ENCODE data around the gene HMGCLL1.

Gene HMGCLL1

DNA sequence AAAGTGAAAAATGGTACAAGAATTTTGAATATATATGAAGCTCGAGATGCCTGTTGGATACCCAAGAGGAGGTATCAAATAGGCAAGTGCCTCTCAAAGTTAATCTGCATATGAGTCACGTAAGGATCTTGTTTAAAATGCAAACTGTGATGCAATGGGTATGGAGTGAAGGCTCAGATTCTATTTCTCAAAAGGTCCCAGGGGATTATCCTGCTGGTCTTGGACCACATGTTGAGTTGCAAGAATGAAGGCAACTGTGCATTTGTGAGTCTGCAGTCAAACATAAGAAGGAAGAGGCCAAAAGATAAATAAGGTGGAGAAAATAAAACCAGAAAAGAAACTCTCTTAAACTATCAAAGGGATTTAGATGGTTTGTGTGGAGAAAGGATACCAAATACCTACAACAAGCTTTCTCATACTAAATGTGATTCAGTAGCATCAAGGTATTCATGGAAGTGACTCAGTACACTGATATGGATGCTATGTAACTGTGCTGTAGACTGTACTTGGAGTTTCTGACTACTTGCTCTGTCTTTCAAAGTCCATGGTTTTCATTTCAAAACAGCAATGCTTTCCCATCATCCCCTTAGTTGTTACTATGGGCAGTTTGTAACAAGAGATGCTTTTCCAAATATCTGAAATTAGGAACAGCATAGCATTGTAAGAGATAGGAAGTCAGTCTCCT is 145.4 kb downstream of the HMGCLL1 start:
- no peak for TF ChIP-seq ZFX (IDR thresholded peaks at IDR 0.05; ENCODE audit: borderline replicate concordance)
- TF ChIP-seq, protein P1, sequence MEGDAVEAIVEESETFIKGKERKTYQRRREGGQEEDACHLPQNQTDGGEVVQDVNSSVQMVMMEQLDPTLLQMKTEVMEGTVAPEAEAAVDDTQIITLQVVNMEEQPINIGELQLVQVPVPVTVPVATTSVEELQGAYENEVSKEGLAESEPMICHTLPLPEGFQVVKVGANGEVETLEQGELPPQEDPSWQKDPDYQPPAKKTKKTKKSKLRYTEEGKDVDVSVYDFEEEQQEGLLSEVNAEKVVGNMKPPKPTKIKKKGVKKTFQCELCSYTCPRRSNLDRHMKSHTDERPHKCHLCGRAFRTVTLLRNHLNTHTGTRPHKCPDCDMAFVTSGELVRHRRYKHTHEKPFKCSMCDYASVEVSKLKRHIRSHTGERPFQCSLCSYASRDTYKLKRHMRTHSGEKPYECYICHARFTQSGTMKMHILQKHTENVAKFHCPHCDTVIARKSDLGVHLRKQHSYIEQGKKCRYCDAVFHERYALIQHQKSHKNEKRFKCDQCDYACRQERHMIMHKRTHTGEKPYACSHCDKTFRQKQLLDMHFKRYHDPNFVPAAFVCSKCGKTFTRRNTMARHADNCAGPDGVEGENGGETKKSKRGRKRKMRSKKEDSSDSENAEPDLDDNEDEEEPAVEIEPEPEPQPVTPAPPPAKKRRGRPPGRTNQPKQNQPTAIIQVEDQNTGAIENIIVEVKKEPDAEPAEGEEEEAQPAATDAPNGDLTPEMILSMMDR (IDR thresholded peaks at IDR 0.05): no peak

DNA sequence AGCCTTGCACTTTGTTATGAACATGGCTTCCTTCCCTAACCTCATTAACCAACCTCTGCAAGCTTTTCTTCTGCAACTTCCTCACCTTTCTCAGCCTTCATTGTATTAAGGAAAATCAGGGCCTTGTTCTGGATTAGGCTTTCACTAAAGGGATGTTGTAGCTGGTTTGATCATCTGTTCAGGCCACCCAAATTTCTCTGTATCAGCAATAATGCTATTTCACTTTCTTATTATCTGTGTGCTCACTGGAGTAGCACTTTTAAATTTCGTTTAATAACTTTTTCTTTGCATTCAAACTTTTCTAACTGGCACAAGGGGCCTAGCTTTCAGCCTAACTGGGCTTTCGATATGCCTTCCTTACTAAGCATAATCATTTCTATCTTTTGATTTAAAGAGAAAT is 155.1 kb downstream of the HMGCLL1 start:
- TF ChIP-seq, protein P1 (IDR thresholded peaks at IDR 0.05): no peak
- TF ChIP-seq ZFX (IDR thresholded peaks at IDR 0.05; ENCODE audit: borderline replicate concordance): no peak
- H3K27ac ChIP-seq: no peak overlapping the region

More for the DNA sequence above, 145.4 kb downstream of the HMGCLL1 start:
- H3K27ac ChIP-seq: no peak overlapping the region

DNA sequence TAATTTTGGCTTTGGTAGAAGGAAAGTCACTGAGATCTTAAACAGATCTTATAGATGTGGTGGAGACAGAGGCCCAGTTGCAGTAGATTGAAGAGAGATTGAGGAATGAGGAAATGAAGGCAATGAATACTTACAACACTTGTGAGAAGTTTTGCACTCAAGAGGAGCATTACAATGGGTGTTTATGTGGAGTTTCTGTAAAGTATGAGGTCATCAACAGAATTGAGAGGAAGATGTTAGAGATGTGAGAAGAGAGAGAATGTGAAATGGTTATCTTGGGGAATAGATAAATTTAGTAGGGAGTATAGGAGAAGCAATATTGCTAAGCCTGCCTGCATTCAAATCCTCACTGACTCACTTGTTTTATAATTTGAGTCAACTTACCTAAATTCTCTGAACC is 168.3 kb downstream of the HMGCLL1 start:
- no peak overlapping the region for H3K27ac ChIP-seq

DNA sequence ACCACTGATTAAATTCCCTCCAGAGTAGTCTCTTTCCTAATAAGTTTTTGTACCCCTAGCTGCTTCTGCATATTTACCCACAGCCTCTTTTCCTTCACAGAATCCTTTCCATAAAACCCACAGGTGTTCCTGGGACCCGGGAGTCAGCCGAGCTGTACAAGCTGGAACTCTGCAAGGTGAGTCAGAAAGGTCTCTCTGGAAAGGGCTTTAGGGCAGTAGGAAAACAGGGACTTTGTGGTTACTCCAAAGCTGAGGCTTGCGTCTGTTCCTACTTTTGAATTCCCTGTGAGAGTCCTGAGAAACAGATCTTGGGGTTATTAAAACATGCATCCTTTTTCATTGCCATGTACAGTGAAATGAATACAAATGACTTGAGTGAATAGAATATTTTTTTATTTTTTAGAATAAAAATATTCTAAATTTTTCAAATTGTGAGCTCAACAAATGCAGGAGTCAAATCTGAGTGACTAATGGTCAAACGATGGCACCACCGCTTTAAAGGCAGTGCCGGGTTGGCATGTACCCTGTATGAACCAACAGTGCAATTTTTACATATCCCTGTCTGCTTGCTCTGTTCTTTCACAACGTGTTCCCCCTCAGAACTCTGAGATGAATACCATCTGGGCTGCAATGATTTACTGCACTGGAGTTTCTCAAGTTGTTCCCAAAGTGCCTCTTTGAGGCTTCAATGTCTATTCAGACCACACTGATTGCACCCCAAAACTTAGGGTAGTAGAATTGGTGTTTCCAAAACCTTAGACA is 173.3 kb downstream of the HMGCLL1 start:
- no peak overlapping the region for H3K27ac ChIP-seq
- TF ChIP-seq, protein P1 (IDR thresholded peaks at IDR 0.05): no peak
- TF ChIP-seq ZFX (IDR thresholded peaks at IDR 0.05; ENCODE audit: borderline replicate concordance): no peak

More for the DNA sequence above, 168.3 kb downstream of the HMGCLL1 start:
- no peak for TF ChIP-seq ZFX (IDR thresholded peaks at IDR 0.05; ENCODE audit: borderline replicate concordance)
- TF ChIP-seq, protein P1 (IDR thresholded peaks at IDR 0.05): no peak

DNA sequence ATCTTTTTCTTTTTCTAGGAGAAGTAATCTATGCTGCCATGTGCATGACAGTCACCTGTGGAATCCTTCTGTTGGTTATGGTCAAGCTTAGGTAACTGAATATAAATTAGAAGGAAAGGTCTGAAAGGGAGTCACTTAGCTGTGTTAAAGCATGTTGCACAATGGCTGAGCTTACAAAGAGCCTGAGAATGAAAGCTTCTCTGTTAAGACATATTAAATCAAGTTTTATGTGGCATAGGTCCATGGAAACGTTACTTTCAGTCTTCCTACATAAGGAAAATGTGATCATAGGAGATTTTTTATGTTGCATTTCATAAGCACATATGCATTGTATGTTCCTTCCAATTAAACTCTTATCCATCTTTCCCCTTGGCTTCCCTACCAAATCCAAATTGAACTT is 179.6 kb downstream of the HMGCLL1 start:
- TF ChIP-seq ZFX (IDR thresholded peaks at IDR 0.05; ENCODE audit: borderline replicate concordance): no peak
- TF ChIP-seq, protein P1 (IDR thresholded peaks at IDR 0.05): no peak
- H3K27ac ChIP-seq: no peak overlapping the region

DNA sequence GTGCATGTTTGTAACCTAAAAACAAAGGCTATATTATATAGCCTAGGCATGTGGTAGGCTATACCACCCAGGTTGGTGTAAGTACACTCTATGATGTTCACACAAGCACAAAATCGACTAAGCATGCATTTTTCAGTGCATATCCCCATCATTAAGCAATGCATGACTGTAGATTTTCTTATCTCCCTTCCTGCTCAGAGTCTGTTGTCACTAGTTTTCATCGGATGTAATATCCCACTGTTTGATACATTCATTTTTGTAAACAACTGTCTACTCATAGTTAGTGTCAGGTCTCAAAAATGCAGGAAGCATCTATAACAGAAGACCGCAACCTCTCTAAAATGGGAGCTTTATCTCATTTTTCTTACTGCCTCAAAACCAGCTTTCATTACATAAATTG is 181.0 kb downstream of the HMGCLL1 start:
- TF ChIP-seq, protein P1 (IDR thresholded peaks at IDR 0.05): no peak
- TF ChIP-seq ZFX (IDR thresholded peaks at IDR 0.05; ENCODE audit: borderline replicate concordance): no peak
- H3K27ac ChIP-seq: no peak overlapping the region

DNA sequence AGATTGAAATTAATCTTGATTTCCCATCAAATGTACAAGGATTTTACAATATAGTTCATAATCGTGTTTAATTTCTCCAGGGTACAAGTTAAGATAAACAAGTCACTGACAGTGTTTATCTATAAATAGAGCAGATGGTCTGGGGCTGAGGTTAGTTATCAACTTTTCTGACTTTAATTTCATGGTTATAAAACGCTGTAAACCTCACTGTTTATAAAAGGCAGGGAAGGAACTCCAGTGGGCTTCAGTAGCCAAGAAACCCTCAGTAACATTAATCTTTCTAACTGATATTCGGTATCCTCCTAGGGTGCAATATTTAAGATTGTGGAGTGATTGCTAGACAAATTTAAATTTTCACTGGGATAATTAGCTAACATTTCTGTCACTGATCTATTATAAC is 183.1 kb downstream of the HMGCLL1 start:
- TF ChIP-seq ZFX (IDR thresholded peaks at IDR 0.05; ENCODE audit: borderline replicate concordance): no peak
- TF ChIP-seq, protein P1 (IDR thresholded peaks at IDR 0.05): no peak
- H3K27ac ChIP-seq: no peak overlapping the region

Data from 22Rv1 (cell line).